Panc1 (cell line): ENCODE results near the gene DNAJC5G. TPM values are rescaled to one million over a fixed set of nuclear protein-coding genes. Genes with fewer than 3 reads are reported as not detected.

Experiments used
- ATAC-seq: fragments of 200-7000 bp; cut with Tn5 transposase; 2 replicates; pipeline ENCODE4 v1.9.1; 2020; ENCODE audit warnings: mild to moderate bottlenecking, moderate library complexity
- BruUV-seq: library from RNA; stranded (reverse); fragments of 400-500 nt; replicated peaks from 2 replicates; lab custom pipeline; 2021; lab: Mats Ljungman, UMichigan
- CTCF ChIA-PET: fragments of 300-600 bp; sonication (Branson Sonifier 250); formaldehyde crosslinking; loops from one replicate; lab custom pipeline; 2022; ENCODE audit warnings: antibody characterized with exemption; lab: Charles Lee
- POLR2A ChIA-PET: fragments of 300-600 bp; sonication (Branson Sonifier 250); formaldehyde crosslinking; loops from one replicate; lab custom pipeline; 2022; ENCODE audit warnings: antibody characterized with exemption; lab: Charles Lee
- DNase-seq: peaks from one replicate; pipeline ENCODE4 v3.0.0-alpha.2; 2010; ENCODE audit warnings: low read depth, low spot score
- H3K27ac ChIP-seq: 2 replicates; pipeline ENCODE4 v1.5.1; 2011; ENCODE audit warnings: mild to moderate bottlenecking, low read length, inconsistent platforms
- H3K27me3 ChIP-seq: fragments of 200-500 bp; sonication (Bioruptor generic); 2 replicates; pipeline ENCODE4 v1.6.0; 2014; ENCODE audit warnings: low read length, inconsistent platforms; ENCODE audit not compliant: control insufficient read depth, insufficient read depth
- H3K36me3 ChIP-seq: fragments of 200-500 bp; sonication (Bioruptor generic); 2 replicates; pipeline ENCODE4 v1.5.1; 2014; ENCODE audit warnings: inconsistent platforms, mild to moderate bottlenecking, low read length, moderate library complexity; ENCODE audit not compliant: control insufficient read depth, insufficient read depth
- H3K4me1 ChIP-seq: 2 replicates; pipeline ENCODE4 v1.5.1; 2011; ENCODE audit warnings: inconsistent platforms, mild to moderate bottlenecking, low read length, moderate library complexity; ENCODE audit not compliant: control insufficient read depth, insufficient read depth
- H3K4me3 ChIP-seq, 2 experiments: 2 replicates each; pipeline ENCODE4 v1.5.1; 2011 to 2012; ENCODE audit warnings: low read depth in 2 of 2, low read length in 2 of 2, mild to moderate bottlenecking in 2 of 2, inconsistent platforms in 1 of 2, moderate library complexity in 1 of 2
- H3K9me3 ChIP-seq: fragments of 200-500 bp; sonication (Bioruptor generic); 2 replicates; pipeline ENCODE4 v1.5.1; 2014; ENCODE audit warnings: low read depth, mild to moderate bottlenecking, inconsistent platforms, low read length, moderate library complexity; ENCODE audit not compliant: control insufficient read depth, insufficient read depth
- CTCF ChIP-seq: fragments of 450-650 bp; IDR thresholded peaks from 2 replicates; pipeline ENCODE4 v1.5.1; 2017; ENCODE audit warnings: mild to moderate bottlenecking
- POLR2AphosphoS5 ChIP-seq: IDR thresholded peaks from 2 replicates; pipeline ENCODE4 v1.6.1; 2012; ENCODE audit warnings: mild to moderate bottlenecking, low read depth, low read length, moderate library complexity
- REST ChIP-seq, 2 experiments: IDR thresholded peaks; 2 replicates each; pipeline ENCODE4 v1.6.1; 2011 to 2012; ENCODE audit warnings: low read depth in 2 of 2, control low read depth in 1 of 2, low read length in 1 of 2, mild to moderate bottlenecking in 1 of 2, moderate library complexity in 1 of 2; ENCODE audit not compliant: insufficient read depth in 1 of 2
- SIN3A ChIP-seq: IDR thresholded peaks from 2 replicates; pipeline ENCODE4 v1.6.1; 2012; ENCODE audit warnings: low read depth, mild to moderate bottlenecking, low read length, moderate library complexity, borderline replicate concordance; ENCODE audit not compliant: insufficient read depth
- TCF7L2 ChIP-seq: IDR thresholded peaks from 2 replicates; pipeline ENCODE4 v1.6.1; 2011; ENCODE audit warnings: mild to moderate bottlenecking, low read depth, low read length, inconsistent platforms
- in situ Hi-C: cut with HindIII; loops from 2 replicates; pipeline ENCODE4 v1.10.0; 2016; ENCODE audit warnings: low sequenced_read_pairs, low pct_unique_long_range_greater_than_20kb
- intact Hi-C: fragments of 100-400 bp; cut with micrococcal nuclease; formaldehyde crosslinking; loops from one replicate; pipeline ENCODE4 v1.10.0; 2022; ENCODE audit not compliant: unreplicated experiment
- total RNA-seq: library from RNA; stranded (reverse); gene quantifications from one replicate; pipeline ENCODE4 v1.2.1, GENCODE V29; 2021; ENCODE audit not compliant: unreplicated experiment

Gene DNAJC5G
- total RNA-seq, 1 experiment from 2014 or later: not detected

- Histone ChIP-seq H3K36me3 (peaks cover 12% of the 10 kb centered on the region), H3K4me3 (no peak overlapping the region), H3K27ac (no peak overlapping the region), H3K4me1 (no peaks in the 10 kb centered on the region), H3K9me3 (no peaks in the 10 kb centered on the region), H3K27me3 (no peaks in the 10 kb centered on the region)
- ATAC-seq: no peak
- TF ChIP-seq POLR2AphosphoS5 (no peak), TCF7L2 (no peak), CTCF (no peak), REST (IDR thresholded peaks at IDR 0.05; ENCODE audit: insufficient read depth in 1 of 2, low read depth in 2 of 2, low read length in 1 of 2) (no peak), SIN3A (no peak)
- no peak for DNase-seq
- CTCF ChIA-PET: no interaction called here
- POLR2A ChIA-PET: no interaction called here
- in situ Hi-C loops (no loop called here), intact Hi-C loops (no loop called here)
- BruUV-seq: no TSS peak
These were observed 33.2 kb upstream of the DNAJC5G start for GRCh38 chr2:27241761-27242613.

- no peaks in the 10 kb centered on the region for H3K4me1 ChIP-seq
- no TSS peak for BruUV-seq
- in situ Hi-C loops: no loop called here
- no peaks in the 10 kb centered on the region for H3K9me3 ChIP-seq
- POLR2A ChIA-PET: no interaction called here
- CTCF ChIA-PET: no interaction called here
- H3K27ac ChIP-seq: no peak overlapping the region
- DNase-seq (no peak), ATAC-seq (no peak)
- peaks cover 12% of the 10 kb centered on the region for H3K36me3 ChIP-seq
- no peak for TF ChIP-seq REST (IDR thresholded peaks at IDR 0.05; ENCODE audit: insufficient read depth in 1 of 2, low read depth in 2 of 2, low read length in 1 of 2)
- no peak for TF ChIP-seq TCF7L2
- no peak for TF ChIP-seq POLR2AphosphoS5
- no peak for TF ChIP-seq CTCF
- TF ChIP-seq SIN3A: no peak
- no peak overlapping the region for H3K4me3 ChIP-seq
- intact Hi-C loops: no loop called here
- H3K27me3 ChIP-seq: no peaks in the 10 kb centered on the region
These were observed 32.6 kb upstream of the DNAJC5G start for GRCh38 chr2:27242614-27242951.
